Measurements from ENCODE around the gene SLC35A4. TPM values are rescaled to one million over a fixed set of nuclear protein-coding genes. Genes with fewer than 3 reads are reported as not detected.

Gene SLC35A4
- total and polyA plus RNA-seq, 2 of the 13 experiments (the other 11 are each of a cell fraction or from before 2014, with no cell fraction given) = 0.71 to 4.0 TPM

DNA sequence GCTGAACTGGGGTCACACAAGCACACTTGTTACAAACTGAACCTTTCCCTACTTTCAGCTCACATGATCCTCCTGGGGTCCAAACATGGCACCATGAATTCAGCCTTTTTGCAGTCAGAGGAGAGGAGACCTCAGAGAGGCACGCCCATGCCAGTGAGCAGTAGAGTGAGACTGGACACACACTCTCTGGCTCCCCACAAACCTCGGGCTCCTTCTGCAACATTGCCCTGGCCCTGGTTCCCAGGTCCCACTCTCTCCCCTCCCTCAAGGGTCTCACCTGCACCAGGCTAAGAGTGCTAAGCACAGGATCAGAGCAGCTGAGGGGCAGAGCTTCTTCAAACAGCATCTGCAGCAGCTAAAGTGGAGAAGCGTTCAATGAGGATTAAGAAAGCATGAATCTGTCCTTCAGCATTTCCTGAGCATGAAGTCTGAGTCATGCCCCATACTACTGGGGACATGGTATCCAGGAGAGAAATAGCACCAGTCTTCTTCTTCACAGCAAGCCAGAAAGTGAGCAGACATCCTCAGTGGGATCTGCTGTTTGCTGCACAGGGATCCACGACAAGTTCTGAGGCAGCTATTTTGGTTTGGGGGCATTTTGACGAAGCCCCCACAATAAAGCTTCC is 27.2 kb downstream of the SLC35A4 start:
- in situ Hi-C loops (cut with HindIII; ENCODE audit: extremely low pct_ligation_motif_present, low pct_unique_long_range_greater_than_20kb) = no loop called here
- 44% methylated on average over 5 of the region's 5 CpGs for WGBS (ENCODE audit: low lambda C conversion rate)
- no peaks in the 10 kb centered on the region for H3K9me3 ChIP-seq (ENCODE audit: low read length)
- no peaks in the 10 kb centered on the region; a peak in 1 of 5 replicates for H3K27me3 ChIP-seq (ENCODE audit: control insufficient read depth in 1 of 2, insufficient read depth in 2 of 2, low read length in 2 of 2)
- no peak overlapping the region for H3K4me2 ChIP-seq (ENCODE audit: low read depth, low read length)
- H4K20me1 ChIP-seq (ENCODE audit: insufficient read depth, low read length) = no peaks in the 10 kb centered on the region
- DNase-seq (ENCODE audit: low spot score) (no peak), FAIRE-seq (no peak), ATAC-seq (peak; percentile 60)
- no TSS peak for BruUV-seq (replicated peaks)
- H3K27ac ChIP-seq (ENCODE audit: extremely low read length, insufficient read depth, low read length) = no peak overlapping the region
- H3K4me3 ChIP-seq (replicated peaks in 1 of 3; ENCODE audit: insufficient read depth in 1 of 3, low read depth in 2 of 3, low read length in 3 of 3) = no peak overlapping the region
- no peak overlapping the region for H2AFZ ChIP-seq (ENCODE audit: low read length)
- no peaks in the 10 kb centered on the region for H3K79me2 ChIP-seq (ENCODE audit: insufficient read depth, low read length)
- intact Hi-C loops (cut with micrococcal nuclease; ENCODE audit: unreplicated experiment) = no loop called here
- ChIA-PET POLR2A (no interaction called here), CTCF (ENCODE audit: low intra/inter-chr PET ratio, low total read pairs) (no interaction called here)
- peaks cover 13% of the 10 kb centered on the region for H3K4me1 ChIP-seq (ENCODE audit: insufficient read depth, low read length)
- no peaks in the 10 kb centered on the region for H3K36me3 ChIP-seq (replicated peaks in 1 of 2; ENCODE audit: control insufficient read depth in 1 of 2, insufficient read depth in 2 of 2, low read length in 2 of 2)
- H3K9ac ChIP-seq (ENCODE audit: insufficient read depth, low read depth, low read length) = no peak overlapping the region
- no peak for TF ChIP-seq ZNF546 (CRISPR knock-in tag; conservative IDR thresholded peaks at IDR 0.05)
- no peak for TF ChIP-seq SRSF9 (IDR thresholded peaks at IDR 0.05; ENCODE audit: borderline replicate concordance, insufficient read depth, low read depth, low read length, poor library complexity, severe bottlenecking)
- no peak for TF ChIP-seq NONO (IDR thresholded peaks at IDR 0.05)
- TF ChIP-seq NONO (CRISPR knock-in tag; conservative IDR thresholded peaks at IDR 0.05) = no peak
- TF ChIP-seq ZNF343 (CRISPR knock-in tag; IDR thresholded peaks at IDR 0.05) = no peak
- TF ChIP-seq ZNF337 (CRISPR knock-in tag; IDR thresholded peaks at IDR 0.05; ENCODE audit: borderline replicate concordance, low read depth) = no peak
- no peak for TF ChIP-seq ZFP36 (IDR thresholded peaks at IDR 0.05; ENCODE audit: borderline replicate concordance, low read depth, low read length, partially characterized antibody)
- no peak for TF ChIP-seq ZNF30 (CRISPR knock-in tag; IDR thresholded peaks at IDR 0.05)
- TF ChIP-seq, protein P1, sequence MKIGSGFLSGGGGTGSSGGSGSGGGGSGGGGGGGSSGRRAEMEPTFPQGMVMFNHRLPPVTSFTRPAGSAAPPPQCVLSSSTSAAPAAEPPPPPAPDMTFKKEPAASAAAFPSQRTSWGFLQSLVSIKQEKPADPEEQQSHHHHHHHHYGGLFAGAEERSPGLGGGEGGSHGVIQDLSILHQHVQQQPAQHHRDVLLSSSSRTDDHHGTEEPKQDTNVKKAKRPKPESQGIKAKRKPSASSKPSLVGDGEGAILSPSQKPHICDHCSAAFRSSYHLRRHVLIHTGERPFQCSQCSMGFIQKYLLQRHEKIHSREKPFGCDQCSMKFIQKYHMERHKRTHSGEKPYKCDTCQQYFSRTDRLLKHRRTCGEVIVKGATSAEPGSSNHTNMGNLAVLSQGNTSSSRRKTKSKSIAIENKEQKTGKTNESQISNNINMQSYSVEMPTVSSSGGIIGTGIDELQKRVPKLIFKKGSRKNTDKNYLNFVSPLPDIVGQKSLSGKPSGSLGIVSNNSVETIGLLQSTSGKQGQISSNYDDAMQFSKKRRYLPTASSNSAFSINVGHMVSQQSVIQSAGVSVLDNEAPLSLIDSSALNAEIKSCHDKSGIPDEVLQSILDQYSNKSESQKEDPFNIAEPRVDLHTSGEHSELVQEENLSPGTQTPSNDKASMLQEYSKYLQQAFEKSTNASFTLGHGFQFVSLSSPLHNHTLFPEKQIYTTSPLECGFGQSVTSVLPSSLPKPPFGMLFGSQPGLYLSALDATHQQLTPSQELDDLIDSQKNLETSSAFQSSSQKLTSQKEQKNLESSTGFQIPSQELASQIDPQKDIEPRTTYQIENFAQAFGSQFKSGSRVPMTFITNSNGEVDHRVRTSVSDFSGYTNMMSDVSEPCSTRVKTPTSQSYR (CRISPR knock-in tag; IDR thresholded peaks at IDR 0.05; ENCODE audit: borderline replicate concordance) = no peak
- TF ChIP-seq, protein P2, sequence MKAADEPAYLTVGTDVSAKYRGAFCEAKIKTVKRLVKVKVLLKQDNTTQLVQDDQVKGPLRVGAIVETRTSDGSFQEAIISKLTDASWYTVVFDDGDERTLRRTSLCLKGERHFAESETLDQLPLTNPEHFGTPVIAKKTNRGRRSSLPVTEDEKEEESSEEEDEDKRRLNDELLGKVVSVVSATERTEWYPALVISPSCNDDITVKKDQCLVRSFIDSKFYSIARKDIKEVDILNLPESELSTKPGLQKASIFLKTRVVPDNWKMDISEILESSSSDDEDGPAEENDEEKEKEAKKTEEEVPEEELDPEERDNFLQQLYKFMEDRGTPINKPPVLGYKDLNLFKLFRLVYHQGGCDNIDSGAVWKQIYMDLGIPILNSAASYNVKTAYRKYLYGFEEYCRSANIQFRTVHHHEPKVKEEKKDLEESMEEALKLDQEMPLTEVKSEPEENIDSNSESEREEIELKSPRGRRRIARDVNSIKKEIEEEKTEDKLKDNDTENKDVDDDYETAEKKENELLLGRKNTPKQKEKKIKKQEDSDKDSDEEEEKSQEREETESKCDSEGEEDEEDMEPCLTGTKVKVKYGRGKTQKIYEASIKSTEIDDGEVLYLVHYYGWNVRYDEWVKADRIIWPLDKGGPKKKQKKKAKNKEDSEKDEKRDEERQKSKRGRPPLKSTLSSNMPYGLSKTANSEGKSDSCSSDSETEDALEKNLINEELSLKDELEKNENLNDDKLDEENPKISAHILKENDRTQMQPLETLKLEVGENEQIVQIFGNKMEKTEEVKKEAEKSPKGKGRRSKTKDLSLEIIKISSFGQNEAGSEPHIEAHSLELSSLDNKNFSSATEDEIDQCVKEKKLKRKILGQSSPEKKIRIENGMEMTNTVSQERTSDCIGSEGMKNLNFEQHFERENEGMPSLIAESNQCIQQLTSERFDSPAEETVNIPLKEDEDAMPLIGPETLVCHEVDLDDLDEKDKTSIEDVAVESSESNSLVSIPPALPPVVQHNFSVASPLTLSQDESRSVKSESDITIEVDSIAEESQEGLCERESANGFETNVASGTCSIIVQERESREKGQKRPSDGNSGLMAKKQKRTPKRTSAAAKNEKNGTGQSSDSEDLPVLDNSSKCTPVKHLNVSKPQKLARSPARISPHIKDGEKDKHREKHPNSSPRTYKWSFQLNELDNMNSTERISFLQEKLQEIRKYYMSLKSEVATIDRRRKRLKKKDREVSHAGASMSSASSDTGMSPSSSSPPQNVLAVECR (CRISPR knock-in tag; IDR thresholded peaks at IDR 0.05; ENCODE audit: borderline replicate concordance) = no peak
- TF ChIP-seq, protein P3, sequence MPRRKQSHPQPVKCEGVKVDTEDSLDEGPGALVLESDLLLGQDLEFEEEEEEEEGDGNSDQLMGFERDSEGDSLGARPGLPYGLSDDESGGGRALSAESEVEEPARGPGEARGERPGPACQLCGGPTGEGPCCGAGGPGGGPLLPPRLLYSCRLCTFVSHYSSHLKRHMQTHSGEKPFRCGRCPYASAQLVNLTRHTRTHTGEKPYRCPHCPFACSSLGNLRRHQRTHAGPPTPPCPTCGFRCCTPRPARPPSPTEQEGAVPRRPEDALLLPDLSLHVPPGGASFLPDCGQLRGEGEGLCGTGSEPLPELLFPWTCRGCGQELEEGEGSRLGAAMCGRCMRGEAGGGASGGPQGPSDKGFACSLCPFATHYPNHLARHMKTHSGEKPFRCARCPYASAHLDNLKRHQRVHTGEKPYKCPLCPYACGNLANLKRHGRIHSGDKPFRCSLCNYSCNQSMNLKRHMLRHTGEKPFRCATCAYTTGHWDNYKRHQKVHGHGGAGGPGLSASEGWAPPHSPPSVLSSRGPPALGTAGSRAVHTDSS (CRISPR knock-in tag; conservative IDR thresholded peaks at IDR 0.05) = no peak
- TF ChIP-seq, protein P4, sequence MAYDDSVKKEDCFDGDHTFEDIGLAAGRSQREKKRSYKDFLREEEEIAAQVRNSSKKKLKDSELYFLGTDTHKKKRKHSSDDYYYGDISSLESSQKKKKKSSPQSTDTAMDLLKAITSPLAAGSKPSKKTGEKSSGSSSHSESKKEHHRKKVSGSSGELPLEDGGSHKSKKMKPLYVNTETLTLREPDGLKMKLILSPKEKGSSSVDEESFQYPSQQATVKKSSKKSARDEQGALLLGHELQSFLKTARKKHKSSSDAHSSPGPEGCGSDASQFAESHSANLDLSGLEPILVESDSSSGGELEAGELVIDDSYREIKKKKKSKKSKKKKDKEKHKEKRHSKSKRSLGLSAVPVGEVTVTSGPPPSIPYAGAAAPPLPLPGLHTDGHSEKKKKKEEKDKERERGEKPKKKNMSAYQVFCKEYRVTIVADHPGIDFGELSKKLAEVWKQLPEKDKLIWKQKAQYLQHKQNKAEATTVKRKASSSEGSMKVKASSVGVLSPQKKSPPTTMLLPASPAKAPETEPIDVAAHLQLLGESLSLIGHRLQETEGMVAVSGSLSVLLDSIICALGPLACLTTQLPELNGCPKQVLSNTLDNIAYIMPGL (CRISPR knock-in tag; IDR thresholded peaks at IDR 0.05; ENCODE audit: borderline replicate concordance in 1 of 2, low read depth in 1 of 2) = no peak
- TF ChIP-seq POLR2A (IDR thresholded peaks at IDR 0.05; ENCODE audit: insufficient read depth in 1 of 2, low read depth in 2 of 2, low read length in 2 of 2) = no peak

All from HepG2 (cell line).